Colonic mucosa (tissue), 4 donors: ENCODE data around the gene DOCK9. TPM values are rescaled to one million over a fixed set of nuclear protein-coding genes. Genes with fewer than 3 reads are reported as not detected.

Experiments used
- DNase-seq: peaks from one replicate; pipeline ENCODE4 v3.0.0-alpha.2; 2020
- H3K27ac ChIP-seq: fragments of 200-600 bp; one replicate; pipeline ENCODE4 v1.8.0; 2021
- H3K27me3 ChIP-seq: fragments of 200-600 bp; one replicate; pipeline ENCODE4 v1.8.0; 2021
- H3K36me3 ChIP-seq: fragments of 200-600 bp; one replicate; pipeline ENCODE4 v1.8.0; 2021
- H3K4me1 ChIP-seq: fragments of 200-600 bp; one replicate; pipeline ENCODE4 v1.8.0; 2021; ENCODE audit warnings: mild to moderate bottlenecking
- H3K4me3 ChIP-seq: fragments of 200-600 bp; one replicate; pipeline ENCODE4 v1.8.0; 2021
- H3K9ac ChIP-seq, 2 donors: one replicate each; pipeline ENCODE4 v1.7.0; 2013; ENCODE audit warnings: control low read depth in 2 of 2, low read depth in 2 of 2, low read length in 2 of 2
- H3K9me3 ChIP-seq: fragments of 200-600 bp; one replicate; pipeline ENCODE4 v1.8.0; 2021
- CTCF ChIP-seq: fragments of 200-600 bp; IDR thresholded peaks from one replicate; pipeline ENCODE4 v1.8.0; 2022; ENCODE audit warnings: antibody characterized with exemption, mild to moderate bottlenecking
- intact Hi-C: fragments of 100-400 bp; cut with DNase I; formaldehyde crosslinking; loops from one replicate; pipeline ENCODE4 v1.14.1; 2022
- total RNA-seq, 2 donors: library from RNA; stranded (reverse); fragmentation: NEBNext Ultra II Directional in 1 of 2; extraction: Animal tissue kit (Norgen Biotek cat#: 25700) in 1 of 2; gene quantifications; one replicate each; pipeline ENCODE4 v1.2.1, GENCODE V29; 2021
- donor health status: healthy.
- donor health status: DM: no; HTN: no; CAD: no.
- donor health status: DM: no; HTN: no; CAD: no.

Gene DOCK9
- total RNA-seq, 2 donors from 2014 or later = 42.3 to 52.4 TPM

GRCh38 chr13:98775386-98775785 lies 202.5 kb downstream of the DOCK9 start:
- DNase-seq = no peak
- H3K4me3 ChIP-seq = no peak overlapping the region
- intact Hi-C loops = no loop called here

GRCh38 chr13:98774776-98775175 lies 203.1 kb downstream of the DOCK9 start:
- Histone ChIP-seq H3K36me3 (no peaks in the 10 kb centered on the region), H3K4me1 (no peaks in the 10 kb centered on the region), H3K9ac (no peak overlapping the region), H3K4me3 (no peak overlapping the region), H3K27ac (no peak overlapping the region), H3K27me3 (no peaks in the 10 kb centered on the region), H3K9me3 (no peaks in the 10 kb centered on the region)
- intact Hi-C loops = no loop called here
- no peak for DNase-seq
- no peak for TF ChIP-seq CTCF

More at GRCh38 chr13:98775386-98775785, 202.5 kb downstream of the DOCK9 start:
- H3K36me3 ChIP-seq = no peaks in the 10 kb centered on the region
- H3K27ac ChIP-seq = no peak overlapping the region
- no peaks in the 10 kb centered on the region for H3K4me1 ChIP-seq
- no peaks in the 10 kb centered on the region for H3K27me3 ChIP-seq
- no peak overlapping the region for H3K9ac ChIP-seq
- TF ChIP-seq CTCF = no peak
- no peaks in the 10 kb centered on the region for H3K9me3 ChIP-seq

- H3K9me3 ChIP-seq = no peaks in the 10 kb centered on the region
- no peaks in the 10 kb centered on the region for H3K36me3 ChIP-seq
- no peak for DNase-seq
- no peak overlapping the region for H3K27ac ChIP-seq
- H3K27me3 ChIP-seq = no peaks in the 10 kb centered on the region
- H3K4me3 ChIP-seq = no peak overlapping the region
- H3K4me1 ChIP-seq = no peaks in the 10 kb centered on the region
- intact Hi-C loops = no loop called here
- no peak overlapping the region for H3K9ac ChIP-seq
- no peak for TF ChIP-seq CTCF
Measured at GRCh38 chr13:98773921-98774320, 203.9 kb downstream of the DOCK9 start.

- no peak overlapping the region for H3K9ac ChIP-seq
- no peak overlapping the region for H3K4me3 ChIP-seq
- H3K27me3 ChIP-seq = no peaks in the 10 kb centered on the region
- H3K9me3 ChIP-seq = no peaks in the 10 kb centered on the region
- H3K36me3 ChIP-seq = no peaks in the 10 kb centered on the region
- intact Hi-C loops = no loop called here
- TF ChIP-seq CTCF = no peak
- H3K27ac ChIP-seq = no peak overlapping the region
- DNase-seq = no peak
- no peaks in the 10 kb centered on the region for H3K4me1 ChIP-seq
Measured at GRCh38 chr13:98772794-98773452, 204.9 kb downstream of the DOCK9 start.

- no peak overlapping the region for H3K9ac ChIP-seq
- H3K27me3 ChIP-seq = no peaks in the 10 kb centered on the region
- H3K4me1 ChIP-seq = no peaks in the 10 kb centered on the region
- no peak for TF ChIP-seq CTCF
- no peak overlapping the region for H3K4me3 ChIP-seq
- no peak overlapping the region for H3K27ac ChIP-seq
- intact Hi-C loops = no loop called here
- H3K36me3 ChIP-seq = no peaks in the 10 kb centered on the region
- DNase-seq = no peak
- H3K9me3 ChIP-seq = no peaks in the 10 kb centered on the region
Measured at GRCh38 chr13:98771838-98772611, 205.8 kb downstream of the DOCK9 start.
